IMR-90 (cell line): ENCODE results near the gene PKD1. TPM values are rescaled to one million over a fixed set of nuclear protein-coding genes. Genes with fewer than 3 reads are reported as not detected.

Experiments
- ATAC-seq: fragments of 200-7000 bp; cut with Tn5 transposase; 2 replicates; pipeline ENCODE4 v1.9.1; 2020; ENCODE audit warnings: low read depth, mild to moderate bottlenecking, moderate library complexity
- BruUV-seq: library from RNA; stranded (reverse); fragments of 400-500 nt; replicated peaks from 2 replicates; lab custom pipeline; 2021; lab: Mats Ljungman, UMichigan
- CTCF ChIA-PET: fragments of 300-600 bp; formaldehyde crosslinking; extraction: SDS; loops from one replicate; lab custom pipeline; 2021; ENCODE audit warnings: antibody characterized with exemption; lab: Yijun Ruan, JAX
- POLR2A ChIA-PET: fragments of 300-600 bp; sonication (Branson Sonifier 250); formaldehyde crosslinking; loops from one replicate; lab custom pipeline; 2022; ENCODE audit warnings: antibody characterized with exemption; ENCODE audit not compliant: unreplicated experiment; lab: Charles Lee
- DNase-seq: peaks from one replicate; pipeline ENCODE4 v3.0.0; 2013
- H2AFZ ChIP-seq: replicated peaks from 2 replicates; pipeline ENCODE3; 2013; ENCODE audit warnings: low read length, mild to moderate bottlenecking; ENCODE audit not compliant: poor library complexity
- H2AK5ac ChIP-seq: 2 replicates; pipeline ENCODE4 v1.6.1; 2013; ENCODE audit warnings: low read depth, low read length, inconsistent platforms
- H2AK9ac ChIP-seq: replicated peaks from 2 replicates; pipeline ENCODE3; 2013; ENCODE audit warnings: mild to moderate bottlenecking, low read depth, low read length, moderate library complexity; ENCODE audit not compliant: poor library complexity
- H2BK120ac ChIP-seq: 2 replicates; pipeline ENCODE4 v1.6.1; 2013; ENCODE audit warnings: low read depth, low read length, inconsistent platforms
- H2BK15ac ChIP-seq: 3 replicates; pipeline ENCODE4 v1.6.1; 2013; ENCODE audit warnings: low read depth, low read length, inconsistent platforms
- H2BK20ac ChIP-seq: 2 replicates; pipeline ENCODE4 v1.6.1; 2013; ENCODE audit warnings: low read depth, mild to moderate bottlenecking, inconsistent platforms, low read length, moderate library complexity
- H2BK5ac ChIP-seq: 2 replicates; pipeline ENCODE4 v1.6.1; 2013; ENCODE audit warnings: mild to moderate bottlenecking, low read depth, low read length, inconsistent platforms; ENCODE audit not compliant: poor library complexity, severe bottlenecking
- H3K14ac ChIP-seq: replicated peaks from 2 replicates; pipeline ENCODE4 v1.6.1; 2013; ENCODE audit warnings: low read depth, low read length, inconsistent platforms
- H3K18ac ChIP-seq: 2 replicates; pipeline ENCODE4 v1.6.1; 2013; ENCODE audit warnings: low read depth, low read length, control low read depth
- H3K23ac ChIP-seq: 2 replicates; pipeline ENCODE4 v1.6.1; 2013; ENCODE audit warnings: low read depth, low read length, inconsistent platforms
- H3K27ac ChIP-seq: 2 replicates; pipeline ENCODE4 v1.5.1; 2013; ENCODE audit warnings: mild to moderate bottlenecking, control low read depth, low read length; ENCODE audit not compliant: insufficient read depth
- H3K27me3 ChIP-seq: 2 replicates; pipeline ENCODE4 v1.6.1; 2013; ENCODE audit warnings: low read length; ENCODE audit not compliant: control insufficient read depth, insufficient read depth
- H3K36me3 ChIP-seq: 2 replicates; pipeline ENCODE4 v1.6.1; 2013; ENCODE audit warnings: low read length, mixed read lengths; ENCODE audit not compliant: control insufficient read depth, insufficient read depth
- H3K4ac ChIP-seq: 2 replicates; pipeline ENCODE4 v1.6.1; 2013; ENCODE audit warnings: low read depth, low read length, inconsistent platforms
- H3K4me1 ChIP-seq: 2 replicates; pipeline ENCODE4 v1.6.1; 2013; ENCODE audit warnings: low read length, mixed read lengths; ENCODE audit not compliant: control insufficient read depth, insufficient read depth
- H3K4me2 ChIP-seq: 2 replicates; pipeline ENCODE4 v1.6.1; 2013; ENCODE audit warnings: low read depth, mild to moderate bottlenecking, control low read depth, low read length, moderate library complexity
- H3K4me3 ChIP-seq: 2 replicates; pipeline ENCODE4 v1.5.1; 2013; ENCODE audit warnings: low read depth, mild to moderate bottlenecking, control low read depth, low read length, moderate library complexity; ENCODE audit not compliant: insufficient read depth
- H3K56ac ChIP-seq: 2 replicates; pipeline ENCODE4 v1.6.1; 2013; ENCODE audit warnings: low read length, inconsistent platforms; ENCODE audit not compliant: insufficient read depth; ENCODE audit errors: extremely low read depth
- H3K79me1 ChIP-seq, 2 experiments: 2 replicates each; pipeline ENCODE4 v1.6.1; 2013; ENCODE audit warnings: low read length in 2 of 2, inconsistent platforms in 1 of 2, low read depth in 1 of 2
- H3K9ac ChIP-seq: 2 replicates; pipeline ENCODE4 v1.6.1; 2013; ENCODE audit warnings: low read depth, low read length, control low read depth
- H3K9me1 ChIP-seq: 2 replicates; pipeline ENCODE4 v1.6.1; 2013; ENCODE audit warnings: low read length, inconsistent platforms; ENCODE audit not compliant: insufficient read depth
- H3K9me3 ChIP-seq: 2 replicates; pipeline ENCODE4 v1.6.1; 2013; ENCODE audit warnings: low read length; ENCODE audit not compliant: control insufficient read depth, insufficient read depth
- H4K20me1 ChIP-seq: 2 replicates; pipeline ENCODE4 v1.6.1; 2013; ENCODE audit warnings: low read length, inconsistent platforms; ENCODE audit not compliant: insufficient read depth
- H4K5ac ChIP-seq: 2 replicates; pipeline ENCODE4 v1.6.1; 2013; ENCODE audit warnings: mild to moderate bottlenecking, low read depth, low read length, control low read depth
- H4K8ac ChIP-seq, 2 experiments: 2 replicates each; pipeline ENCODE4 v1.6.1; 2013; ENCODE audit warnings: low read depth in 2 of 2, low read length in 2 of 2, control low read depth in 1 of 2, inconsistent platforms in 1 of 2
- H4K91ac ChIP-seq: 2 replicates; pipeline ENCODE4 v1.6.1; 2013; ENCODE audit warnings: low read depth, low read length, inconsistent platforms; ENCODE audit not compliant: insufficient read depth
- POLR2A ChIP-seq: IDR thresholded peaks from 2 replicates; pipeline ENCODE4 v1.6.1; 2012; ENCODE audit warnings: mild to moderate bottlenecking, low read depth, low read length
- WGBS, 2 experiments: methylation state at CpG; one replicate each; pipeline versions ENCODE4 v1.1.5 to v1.1.7; 2013; ENCODE audit warnings: missing lambda C conversion rate in 2 of 2; ENCODE audit not compliant: insufficient read length in 1 of 2; ENCODE audit errors: extremely low coverage in 2 of 2; 5-methylcytosine and 5-hydroxymethylcytosine counted together
- dilution Hi-C: fragments of 300-500 bp; cut with HindIII; formaldehyde crosslinking; loops from one replicate; pipeline ENCODE4 v1.14.3; 2018; ENCODE audit warnings: low sequenced_read_pairs; ENCODE audit not compliant: unreplicated experiment
- in situ Hi-C: fragments of 300-500 bp; cut with MboI; formaldehyde crosslinking; loops from 3 replicates; pipeline ENCODE4 v1.14.3; 2019; ENCODE audit warnings: low sequenced_read_pairs, inconsistent platforms, mixed read lengths
- intact Hi-C: fragments of 100-400 bp; cut with micrococcal nuclease; formaldehyde crosslinking; loops from 2 replicates; pipeline ENCODE4 v1.10.0; 2022
- polyA plus RNA-seq, 3 experiments: library from polyadenylated mRNA; depleted of rRNA; stranded (reverse); fragments of >200 nt; gene quantifications; 2 replicates each; pipeline ENCODE4 v1.2.3, GENCODE V29; 2012; ENCODE audit warnings: low replicate concordance in 1 of 3
- total RNA-seq: library from RNA; depleted of rRNA; stranded (reverse); fragments of >200 nt; gene quantifications from 2 replicates; pipeline ENCODE4 v1.2.3, GENCODE V29; 2012
- TF ChIP-seq, protein P1 (sequence below): fragments of 150-350 bp; IDR thresholded peaks from 2 replicates; pipeline ENCODE4 v1.6.1; 2017; ENCODE audit warnings: mild to moderate bottlenecking, antibody characterized with exemption, low read length, low read depth

PKD1 gene
- total and polyA plus RNA-seq, 2 of the 4 experiments (the other 2 are of a cell fraction), result 7.9 to 97.3 TPM

DNA sequence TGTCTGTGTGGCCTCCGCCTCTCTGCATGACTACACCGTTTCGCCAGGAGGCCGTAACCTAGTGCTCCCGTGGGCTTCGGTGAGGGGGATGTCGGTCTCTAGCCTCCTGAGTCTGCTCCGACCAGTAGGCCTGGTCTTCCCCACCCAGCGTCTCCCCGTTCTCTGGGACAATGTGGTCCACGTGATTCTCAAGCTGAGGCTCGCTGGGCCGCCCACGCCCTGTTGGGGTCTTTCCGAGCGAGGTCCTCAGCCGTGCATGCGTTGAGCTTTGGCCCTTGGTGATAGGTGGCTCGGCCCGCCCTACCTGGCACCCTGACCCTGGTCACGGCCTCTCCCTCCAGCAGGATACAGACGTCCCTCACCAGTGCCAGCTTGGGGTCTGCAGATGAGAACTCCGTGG lies 57.0 kb downstream of the PKD1 start:
- Histone ChIP-seq H3K27me3 (no peaks in the 10 kb centered on the region), H4K91ac (no peak overlapping the region), H4K5ac (no peak overlapping the region), H3K56ac (no peak overlapping the region), H2BK15ac (no peak overlapping the region), H3K36me3 (peaks cover 65% of the 10 kb centered on the region), H3K79me1 (peaks cover 0 to 3% of the 10 kb centered on the region in 2 experiments; a peak in 1 of 4 replicates), H2BK20ac (no peak overlapping the region), H3K18ac (no peak overlapping the region), H3K23ac (no peak overlapping the region), H2AFZ (no peak overlapping the region), H3K14ac (no peak overlapping the region), H2AK9ac (no peak overlapping the region), H3K4ac (no peak overlapping the region), H3K4me3 (no peak overlapping the region), H3K27ac (no peak overlapping the region), H2AK5ac (no peak overlapping the region), H3K4me2 (no peak overlapping the region), H3K4me1 (peaks cover 3% of the 10 kb centered on the region; the same call in 1 of the 2 replicates), H4K8ac (no peak overlapping the region), H4K20me1 (peaks cover 5% of the 10 kb centered on the region; the same call in 1 of the 2 replicates), H3K9ac (no peak overlapping the region), H2BK5ac (no peak overlapping the region), H3K9me3 (no peaks in the 10 kb centered on the region), H2BK120ac (no peak overlapping the region), H3K9me1 (no peaks in the 10 kb centered on the region)
- no peak for TF ChIP-seq POLR2A
- TF ChIP-seq, protein P1, sequence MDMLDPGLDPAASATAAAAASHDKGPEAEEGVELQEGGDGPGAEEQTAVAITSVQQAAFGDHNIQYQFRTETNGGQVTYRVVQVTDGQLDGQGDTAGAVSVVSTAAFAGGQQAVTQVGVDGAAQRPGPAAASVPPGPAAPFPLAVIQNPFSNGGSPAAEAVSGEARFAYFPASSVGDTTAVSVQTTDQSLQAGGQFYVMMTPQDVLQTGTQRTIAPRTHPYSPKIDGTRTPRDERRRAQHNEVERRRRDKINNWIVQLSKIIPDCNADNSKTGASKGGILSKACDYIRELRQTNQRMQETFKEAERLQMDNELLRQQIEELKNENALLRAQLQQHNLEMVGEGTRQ, result no peak
- intact Hi-C loops, result no loop called here
- in situ Hi-C loops, result no loop called here
- BruUV-seq, result no TSS peak
- ATAC-seq (no peak), DNase-seq (no peak)
- ChIA-PET CTCF (interaction anchor here (1.2 kb wide), 1 partner anchor 30 kb away, joined by 3 read pairs; no protein-coding TSS in a partner anchor), POLR2A (no interaction called here)
- 96% methylated on average over 23 of the region's 23 CpGs; no CpG with 5 or more reads in 1 of the 2 experiments for WGBS, 2 experiments
- dilution Hi-C loops, result no loop called here
